Endothelial cell of umbilical vein (primary cell): ENCODE data around the gene CCDC85C. TPM values are rescaled to one million over a fixed set of nuclear protein-coding genes. Genes with fewer than 3 reads are reported as not detected.

ENCODE experiments used
- BruUV-seq: library from RNA; stranded (reverse); fragments of 400-500 nt; replicated peaks from 2 replicates; lab custom pipeline; 2021; lab: Mats Ljungman, UMichigan
- CTCF ChIA-PET: fragments of 300-600, 350-600 bp; sonication (Branson Sonifier 250); formaldehyde crosslinking; loops from one replicate; lab custom pipeline; 2021; ENCODE audit warnings: antibody characterized with exemption, inconsistent platforms; lab: Charles Lee
- POLR2A ChIA-PET: fragments of 300-600, 350-600 bp; sonication (Branson Sonifier 250); formaldehyde crosslinking; loops from one replicate; lab custom pipeline; 2021; ENCODE audit warnings: antibody characterized with exemption, inconsistent platforms; lab: Charles Lee
- DNase-seq: peaks from one replicate; pipeline ENCODE4 v3.0.0-alpha.2; 2011; ENCODE audit warnings: low read depth, low spot score
- FAIRE-seq: peaks from 2 replicates; lab custom pipeline; 2011; peaks lifted over from hg19 to GRCh38; lab: Jason Lieb, UNC
- H2AFZ ChIP-seq: 2 replicates; pipeline ENCODE4 v1.6.0; 2012; ENCODE audit warnings: low read depth, low read length, control low read depth, inconsistent platforms
- H3K27ac ChIP-seq: 2 replicates; pipeline ENCODE4 v1.5.1; 2011; ENCODE audit warnings: low read depth, mild to moderate bottlenecking, control low read depth, low read length, moderate library complexity; ENCODE audit not compliant: insufficient read depth
- H3K27me3 ChIP-seq, 2 experiments: 2 replicates each; pipeline versions ENCODE4 v1.6.0 to v1.6.1; 2011; ENCODE audit warnings: low read length in 2 of 2, mixed read lengths in 1 of 2; ENCODE audit not compliant: control insufficient read depth in 2 of 2, insufficient read depth in 2 of 2
- H3K36me3 ChIP-seq, 2 experiments: 2 replicates in 1 of 2; 3 replicates in 1 of 2; pipeline ENCODE4 v1.5.1; 2011; ENCODE audit warnings: low read length in 2 of 2, mild to moderate bottlenecking in 1 of 2, moderate library complexity in 1 of 2; ENCODE audit not compliant: control insufficient read depth in 2 of 2, insufficient read depth in 2 of 2; ENCODE audit errors: extremely low read depth in 1 of 2
- H3K4me1 ChIP-seq: 3 replicates; pipeline ENCODE4 v1.5.1; 2011; ENCODE audit warnings: mild to moderate bottlenecking, low read length; ENCODE audit not compliant: control insufficient read depth, insufficient read depth; ENCODE audit errors: extremely low read depth
- H3K4me2 ChIP-seq: 2 replicates; pipeline ENCODE4 v1.6.1; 2011; ENCODE audit warnings: low read length, control low read depth, mixed read lengths; ENCODE audit not compliant: insufficient read depth
- H3K4me3 ChIP-seq, 3 experiments: fragments of 200-600 bp in 1 of 3; sonication (generic), shearing (Covaris generic) in 1 of 3; replicated peaks in 1 of 3; 2 replicates each; pipeline ENCODE4 v1.5.1; 2011 to 2016; ENCODE audit warnings: control low read depth in 3 of 3, low read length in 3 of 3, mild to moderate bottlenecking in 2 of 3, inconsistent platforms in 1 of 3, low read depth in 1 of 3, moderate library complexity in 1 of 3; ENCODE audit not compliant: insufficient read depth in 1 of 3
- H3K79me2 ChIP-seq: 2 replicates; pipeline ENCODE4 v1.6.0; 2012; ENCODE audit warnings: low read length, inconsistent platforms; ENCODE audit not compliant: control insufficient read depth, insufficient read depth
- H3K9ac ChIP-seq: replicated peaks from 2 replicates; pipeline ENCODE3; 2011; ENCODE audit warnings: low read length, control low read depth; ENCODE audit not compliant: insufficient read depth; ENCODE audit errors: extremely low read depth
- H3K9me1 ChIP-seq: replicated peaks from 3 replicates; pipeline ENCODE4 v1.6.0; 2011; ENCODE audit warnings: mild to moderate bottlenecking, low read length; ENCODE audit not compliant: control insufficient read depth, insufficient read depth; ENCODE audit errors: extremely low read depth
- H3K9me3 ChIP-seq: replicated peaks from 2 replicates; pipeline ENCODE4 v1.5.1; 2012; ENCODE audit warnings: low read length, inconsistent platforms; ENCODE audit not compliant: control insufficient read depth, insufficient read depth
- H4K20me1 ChIP-seq: replicated peaks from 2 replicates; pipeline ENCODE3; 2011; ENCODE audit warnings: mild to moderate bottlenecking, low read length; ENCODE audit not compliant: control insufficient read depth, insufficient read depth; ENCODE audit errors: extremely low read depth
- CTCF ChIP-seq, 2 donors: IDR thresholded peaks; 1 replicate in 1 of 2; 2 replicates in 1 of 2; pipeline ENCODE4 v1.5.1; 2011; ENCODE audit warnings: low read length in 2 of 2, mild to moderate bottlenecking in 2 of 2, moderate library complexity in 2 of 2, control low read depth in 1 of 2, inconsistent platforms in 1 of 2, low read depth in 1 of 2; ENCODE audit not compliant: insufficient read depth in 1 of 2; ENCODE audit errors: extremely low read depth in 1 of 2
- EZH2 ChIP-seq: IDR thresholded peaks from 2 replicates; pipeline ENCODE4 v1.6.1; 2012; ENCODE audit warnings: borderline replicate concordance, low read depth, mild to moderate bottlenecking, moderate library complexity, low read length, inconsistent platforms; ENCODE audit not compliant: severe bottlenecking
- FOS ChIP-seq: IDR thresholded peaks from 2 replicates; pipeline ENCODE4 v1.6.1; 2011; ENCODE audit warnings: mild to moderate bottlenecking, low read length, moderate library complexity, borderline replicate concordance; ENCODE audit not compliant: insufficient read depth
- GATA2 ChIP-seq: IDR thresholded peaks from 2 replicates; pipeline ENCODE4 v1.7.0; 2011; ENCODE audit warnings: low read depth, mild to moderate bottlenecking, moderate library complexity, mixed read lengths, low read length; ENCODE audit not compliant: insufficient read length, insufficient read depth
- JUN ChIP-seq: IDR thresholded peaks from 2 replicates; pipeline ENCODE4 v1.6.1; 2011; ENCODE audit warnings: borderline replicate concordance, low read depth; ENCODE audit not compliant: insufficient read length, insufficient read depth
- MYC ChIP-seq: IDR thresholded peaks from one replicate; pipeline ENCODE4 v1.6.1; 2011; ENCODE audit warnings: mild to moderate bottlenecking, low read depth, low read length
- POLR2A ChIP-seq: IDR thresholded peaks from 2 replicates; pipeline ENCODE4 v1.6.1; 2012; ENCODE audit warnings: low read depth, mild to moderate bottlenecking, control low read depth, low read length
- POLR2AphosphoS5 ChIP-seq: IDR thresholded peaks from 2 replicates; pipeline ENCODE4 v1.6.1; 2012; ENCODE audit warnings: low read depth, mild to moderate bottlenecking, control low read depth, low read length, moderate library complexity; ENCODE audit not compliant: insufficient read depth
- dilution Hi-C: fragments of 300-500 bp; cut with MboI; formaldehyde crosslinking; loops from one replicate; pipeline ENCODE4 v1.15.0; 2019; ENCODE audit warnings: low sequenced_read_pairs; ENCODE audit not compliant: extremely low pct_ligation_motif_present
- intact Hi-C: fragments of 100-400 bp; cut with micrococcal nuclease; formaldehyde crosslinking; loops from one replicate; pipeline ENCODE4 v1.10.0; 2022
- polyA plus RNA-seq, 4 experiments: library from polyadenylated mRNA; depleted of rRNA in 3 of 4; stranded (reverse) in 3 of 4; unstranded in 1 of 4; fragments of >200 nt; gene quantifications; 2 replicates each; pipeline versions ENCODE4 v1.2.1 to v1.2.3, GENCODE V29; 2011 to 2012; ENCODE audit warnings: missing spikeins in 1 of 4
- total RNA-seq: library from RNA; stranded (reverse); gene quantifications from 2 replicates; pipeline ENCODE4 v1.2.3, GENCODE V29; 2021
- TF ChIP-seq, protein P1 (sequence below): IDR thresholded peaks from 2 replicates; pipeline ENCODE4 v1.6.1; 2011; ENCODE audit not compliant: insufficient read depth, insufficient read length

CCDC85C gene
- total and polyA plus RNA-seq, 2 donors (not counting 3 experiments of a cell fraction or from before 2014, with no cell fraction given), result 7.5 to 17.8 TPM

DNA sequence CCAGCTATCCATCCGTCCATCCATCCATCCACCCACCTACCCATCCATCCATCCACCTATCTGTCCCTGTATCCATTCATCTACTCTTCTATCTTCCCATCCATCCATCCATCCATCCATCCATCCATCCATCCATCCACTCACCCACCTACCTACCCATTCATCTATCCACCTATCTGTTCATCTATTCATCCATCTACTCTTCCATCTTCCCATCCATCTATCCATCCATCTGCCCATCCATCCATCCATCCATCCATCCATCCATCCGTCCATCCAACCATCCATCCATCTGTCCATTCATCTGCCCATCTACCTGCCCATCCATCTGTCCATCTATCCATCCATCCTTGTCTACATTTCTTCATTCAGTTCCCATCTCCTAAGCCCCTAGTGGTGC, 23.1 kb upstream of the CCDC85C start:
- H3K9ac ChIP-seq, result no peak overlapping the region
- H3K4me3 ChIP-seq, result no peak overlapping the region
- FAIRE-seq (no peak), DNase-seq (no peak)
- ChIA-PET POLR2A (no interaction called here), CTCF (interaction anchor here (1.1 to 2.2 kb wide), 2 partner anchors 18 to 23 kb away, joined by 3 to 18 read pairs; partner anchors contain the start of gene CCDC85C)
- dilution Hi-C loops (no loop called here), intact Hi-C loops (loop anchor here (5.0 kb wide), 1 partner anchor 235 kb away; no protein-coding TSS in a partner anchor)
- no peak overlapping the region for H3K4me2 ChIP-seq
- H3K9me1 ChIP-seq, result no peaks in the 10 kb centered on the region
- no peak overlapping the region for H2AFZ ChIP-seq
- H3K4me1 ChIP-seq, result no peaks in the 10 kb centered on the region
- no peaks in the 10 kb centered on the region for H3K27me3 ChIP-seq
- BruUV-seq, result no TSS peak
- TF ChIP-seq MYC (no peak), POLR2AphosphoS5 (no peak), FOS (no peak), POLR2A (no peak), GATA2 (no peak), JUN (no peak), CTCF (IDR thresholded peaks at IDR 0.05; ENCODE audit: extremely low read depth in 1 of 2, insufficient read depth in 1 of 2, low read depth in 1 of 2, low read length in 2 of 2) (no peak), EZH2 (no peak)
- TF ChIP-seq, protein P1, sequence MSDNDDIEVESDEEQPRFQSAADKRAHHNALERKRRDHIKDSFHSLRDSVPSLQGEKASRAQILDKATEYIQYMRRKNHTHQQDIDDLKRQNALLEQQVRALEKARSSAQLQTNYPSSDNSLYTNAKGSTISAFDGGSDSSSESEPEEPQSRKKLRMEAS, result no peak
- no peaks in the 10 kb centered on the region for H3K9me3 ChIP-seq
- H3K79me2 ChIP-seq, result no peaks in the 10 kb centered on the region
- no peaks in the 10 kb centered on the region for H4K20me1 ChIP-seq
- H3K36me3 ChIP-seq, result no peaks in the 10 kb centered on the region
- H3K27ac ChIP-seq, result no peak overlapping the region
